GM23338 (cell line): ENCODE measurements around the gene SNPH. TPM values are rescaled to one million over a fixed set of nuclear protein-coding genes. Genes with fewer than 3 reads are reported as not detected.

Experiments used
- ATAC-seq: fragments of 200-7000 bp; cut with Tn5 transposase; 3 replicates; pipeline ENCODE4 v1.9.1; 2020
- DNase-seq: peaks from one replicate; pipeline ENCODE4 v3.0.0-alpha.2; 2015; ENCODE audit warnings: low spot score
- H2AFZ ChIP-seq: fragments of 200-600 bp; sonication (generic); 2 replicates; pipeline ENCODE4 v1.8.0; 2016; ENCODE audit warnings: antibody characterized with exemption, mild to moderate bottlenecking, moderate library complexity
- H3F3A ChIP-seq: fragments of 200-600 bp; sonication (generic); replicated peaks from 2 replicates; pipeline ENCODE4 v1.8.0; 2017; ENCODE audit warnings: antibody characterized with exemption, mixed run types, low read depth
- H3K27ac ChIP-seq: fragments of 200-600 bp; sonication (generic); 2 replicates; pipeline ENCODE4 v1.6.1; 2016; ENCODE audit warnings: low read depth
- H3K27me3 ChIP-seq: fragments of 200-600 bp; sonication (generic); 2 replicates; pipeline ENCODE4 v1.8.0; 2016; ENCODE audit warnings: mild to moderate bottlenecking, mixed run types, moderate library complexity; ENCODE audit not compliant: insufficient read depth
- H3K36me3 ChIP-seq: fragments of 200-600 bp; sonication (generic); 2 replicates; pipeline ENCODE4 v1.8.0; 2016; ENCODE audit warnings: mild to moderate bottlenecking; ENCODE audit not compliant: insufficient read depth
- H3K4me1 ChIP-seq: fragments of 200-600 bp; sonication (generic); 2 replicates; pipeline ENCODE4 v1.8.0; 2016; ENCODE audit warnings: mild to moderate bottlenecking, moderate library complexity; ENCODE audit not compliant: insufficient read depth
- H3K4me2 ChIP-seq: fragments of 200-600 bp; sonication (generic); 2 replicates; pipeline ENCODE4 v1.7.1; 2017; ENCODE audit warnings: mixed run types
- H3K4me3 ChIP-seq: fragments of 200-600 bp; sonication (generic); 2 replicates; pipeline ENCODE4 v1.6.1; 2016; ENCODE audit warnings: mixed run types
- H3K79me2 ChIP-seq: fragments of 200-600 bp; sonication (generic); replicated peaks from 2 replicates; pipeline ENCODE4 v1.8.0; 2017; ENCODE audit warnings: mild to moderate bottlenecking; ENCODE audit not compliant: insufficient read depth
- H3K9me2 ChIP-seq: fragments of 200-600 bp; sonication (generic); 2 replicates; pipeline ENCODE4 v1.8.0; 2017; ENCODE audit not compliant: insufficient read depth
- H4K20me1 ChIP-seq: fragments of 200-600 bp; sonication (generic); replicated peaks from 2 replicates; pipeline ENCODE4 v1.8.0; 2017; ENCODE audit warnings: mild to moderate bottlenecking; ENCODE audit not compliant: insufficient read depth
- H3K27ac Mint-ChIP-seq: 2 replicates; pipeline ENCODE4 v1.8.0; 2020; ENCODE audit warnings: inconsistent platforms, mild to moderate bottlenecking, moderate library complexity, mixed read lengths
- H3K27me3 Mint-ChIP-seq: 3 replicates; pipeline ENCODE4 v1.8.0; 2022; ENCODE audit warnings: low read depth, mild to moderate bottlenecking, moderate library complexity, mixed read lengths, inconsistent platforms; ENCODE audit not compliant: insufficient read depth, poor library complexity
- H3K36me3 Mint-ChIP-seq: 3 replicates; pipeline ENCODE4 v1.8.0; 2021; ENCODE audit warnings: low read depth, mild to moderate bottlenecking, inconsistent platforms, moderate library complexity, mixed read lengths
- H3K4me1 Mint-ChIP-seq: 3 replicates; pipeline ENCODE4 v1.8.0; 2020; ENCODE audit warnings: mild to moderate bottlenecking, inconsistent platforms, mixed read lengths
- H3K4me3 Mint-ChIP-seq: 3 replicates; pipeline ENCODE4 v1.8.0; 2021; ENCODE audit warnings: moderate library complexity, mild to moderate bottlenecking, inconsistent platforms, mixed read lengths
- H3K9me3 Mint-ChIP-seq: 3 replicates; pipeline ENCODE4 v1.8.0; 2020; ENCODE audit warnings: moderate library complexity, mild to moderate bottlenecking, inconsistent platforms, mixed read lengths
- EZH2 ChIP-seq: fragments of 200-600 bp; sonication (generic); IDR thresholded peaks from one replicate; pipeline ENCODE4 v1.8.0; 2017; ENCODE audit warnings: antibody characterized with exemption, mild to moderate bottlenecking, low read depth; ENCODE audit not compliant: unreplicated experiment
- EZH2phosphoT487 ChIP-seq: fragments of 200-600 bp; sonication (generic); IDR thresholded peaks from one replicate; pipeline ENCODE4 v1.8.1; 2018; ENCODE audit warnings: antibody characterized with exemption; ENCODE audit not compliant: unreplicated experiment
- REST ChIP-seq: IDR thresholded peaks from one replicate; pipeline ENCODE4 v1.6.1; 2018; ENCODE audit warnings: antibody characterized with exemption; ENCODE audit not compliant: unreplicated experiment
- polyA plus RNA-seq: library from polyadenylated mRNA; unstranded; fragments of >200 nt; fragmentation: Nextera tagmentation; extraction: Ambion mirVana; gene quantifications from 2 replicates; pipeline ENCODE4 v1.2.1, GENCODE V29; 2016
- total RNA-seq: library from RNA; depleted of rRNA; stranded (reverse); fragments of >200 nt; shearing (Covaris generic); gene quantifications from 2 replicates; pipeline ENCODE4 v1.2.3, GENCODE V29; 2014
- TF ChIP-seq, protein P1 (sequence below): fragments of 250-450 bp; sonication (Bioruptor Pico); IDR thresholded peaks from 2 replicates; pipeline ENCODE4 v1.5.0; 2020; ENCODE audit warnings: mild to moderate bottlenecking, moderate library complexity
- TF ChIP-seq, protein P2 (sequence below), 2 experiments: fragments of 200-600 bp in 1 of 2; sonication (generic) in 1 of 2; conservative IDR thresholded peaks; 2 replicates each; pipeline versions ENCODE4 v1.5.1 to v1.6.1; 2016 to 2017; ENCODE audit warnings: antibody characterized with exemption in 2 of 2, low read depth in 2 of 2, mild to moderate bottlenecking in 2 of 2, moderate library complexity in 1 of 2

SNPH gene
- total and polyA plus RNA-seq, 2 experiments from 2014 or later = 1.5 to 5.8 TPM

GRCh38 chr20:1298888-1299511 is 32.9 kb downstream of the SNPH start (continued):
- TF ChIP-seq, protein P1, sequence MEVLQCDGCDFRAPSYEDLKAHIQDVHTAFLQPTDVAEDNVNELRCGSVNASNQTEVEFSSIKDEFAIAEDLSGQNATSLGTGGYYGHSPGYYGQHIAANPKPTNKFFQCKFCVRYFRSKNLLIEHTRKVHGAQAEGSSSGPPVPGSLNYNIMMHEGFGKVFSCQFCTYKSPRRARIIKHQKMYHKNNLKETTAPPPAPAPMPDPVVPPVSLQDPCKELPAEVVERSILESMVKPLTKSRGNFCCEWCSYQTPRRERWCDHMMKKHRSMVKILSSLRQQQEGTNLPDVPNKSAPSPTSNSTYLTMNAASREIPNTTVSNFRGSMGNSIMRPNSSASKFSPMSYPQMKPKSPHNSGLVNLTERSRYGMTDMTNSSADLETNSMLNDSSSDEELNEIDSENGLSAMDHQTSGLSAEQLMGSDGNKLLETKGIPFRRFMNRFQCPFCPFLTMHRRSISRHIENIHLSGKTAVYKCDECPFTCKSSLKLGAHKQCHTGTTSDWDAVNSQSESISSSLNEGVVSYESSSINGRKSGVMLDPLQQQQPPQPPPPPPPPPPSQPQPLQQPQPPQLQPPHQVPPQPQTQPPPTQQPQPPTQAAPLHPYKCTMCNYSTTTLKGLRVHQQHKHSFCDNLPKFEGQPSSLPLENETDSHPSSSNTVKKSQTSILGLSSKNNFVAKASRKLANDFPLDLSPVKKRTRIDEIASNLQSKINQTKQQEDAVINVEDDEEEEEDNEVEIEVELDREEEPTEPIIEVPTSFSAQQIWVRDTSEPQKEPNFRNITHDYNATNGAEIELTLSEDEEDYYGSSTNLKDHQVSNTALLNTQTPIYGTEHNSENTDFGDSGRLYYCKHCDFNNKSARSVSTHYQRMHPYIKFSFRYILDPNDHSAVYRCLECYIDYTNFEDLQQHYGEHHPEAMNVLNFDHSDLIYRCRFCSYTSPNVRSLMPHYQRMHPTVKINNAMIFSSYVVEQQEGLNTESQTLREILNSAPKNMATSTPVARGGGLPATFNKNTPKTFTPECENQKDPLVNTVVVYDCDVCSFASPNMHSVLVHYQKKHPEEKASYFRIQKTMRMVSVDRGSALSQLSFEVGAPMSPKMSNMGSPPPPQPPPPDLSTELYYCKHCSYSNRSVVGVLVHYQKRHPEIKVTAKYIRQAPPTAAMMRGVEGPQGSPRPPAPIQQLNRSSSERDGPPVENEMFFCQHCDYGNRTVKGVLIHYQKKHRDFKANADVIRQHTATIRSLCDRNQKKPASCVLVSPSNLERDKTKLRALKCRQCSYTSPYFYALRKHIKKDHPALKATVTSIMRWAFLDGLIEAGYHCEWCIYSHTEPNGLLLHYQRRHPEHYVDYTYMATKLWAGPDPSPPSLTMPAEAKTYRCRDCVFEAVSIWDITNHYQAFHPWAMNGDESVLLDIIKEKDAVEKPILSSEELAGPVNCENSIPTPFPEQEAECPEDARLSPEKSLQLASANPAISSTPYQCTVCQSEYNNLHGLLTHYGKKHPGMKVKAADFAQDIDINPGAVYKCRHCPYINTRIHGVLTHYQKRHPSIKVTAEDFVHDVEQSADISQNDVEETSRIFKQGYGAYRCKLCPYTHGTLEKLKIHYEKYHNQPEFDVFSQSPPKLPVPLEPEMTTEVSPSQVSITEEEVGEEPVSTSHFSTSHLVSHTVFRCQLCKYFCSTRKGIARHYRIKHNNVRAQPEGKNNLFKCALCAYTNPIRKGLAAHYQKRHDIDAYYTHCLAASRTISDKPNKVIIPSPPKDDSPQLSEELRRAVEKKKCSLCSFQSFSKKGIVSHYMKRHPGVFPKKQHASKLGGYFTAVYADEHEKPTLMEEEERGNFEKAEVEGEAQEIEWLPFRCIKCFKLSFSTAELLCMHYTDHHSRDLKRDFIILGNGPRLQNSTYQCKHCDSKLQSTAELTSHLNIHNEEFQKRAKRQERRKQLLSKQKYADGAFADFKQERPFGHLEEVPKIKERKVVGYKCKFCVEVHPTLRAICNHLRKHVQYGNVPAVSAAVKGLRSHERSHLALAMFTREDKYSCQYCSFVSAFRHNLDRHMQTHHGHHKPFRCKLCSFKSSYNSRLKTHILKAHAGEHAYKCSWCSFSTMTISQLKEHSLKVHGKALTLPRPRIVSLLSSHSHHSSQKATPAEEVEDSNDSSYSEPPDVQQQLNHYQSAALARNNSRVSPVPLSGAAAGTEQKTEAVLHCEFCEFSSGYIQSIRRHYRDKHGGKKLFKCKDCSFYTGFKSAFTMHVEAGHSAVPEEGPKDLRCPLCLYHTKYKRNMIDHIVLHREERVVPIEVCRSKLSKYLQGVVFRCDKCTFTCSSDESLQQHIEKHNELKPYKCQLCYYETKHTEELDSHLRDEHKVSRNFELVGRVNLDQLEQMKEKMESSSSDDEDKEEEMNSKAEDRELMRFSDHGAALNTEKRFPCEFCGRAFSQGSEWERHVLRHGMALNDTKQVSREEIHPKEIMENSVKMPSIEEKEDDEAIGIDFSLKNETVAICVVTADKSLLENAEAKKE = no peak
- no peak for TF ChIP-seq EZH2
- no peak for TF ChIP-seq EZH2phosphoT487
- TF ChIP-seq REST = no peak

DNA sequence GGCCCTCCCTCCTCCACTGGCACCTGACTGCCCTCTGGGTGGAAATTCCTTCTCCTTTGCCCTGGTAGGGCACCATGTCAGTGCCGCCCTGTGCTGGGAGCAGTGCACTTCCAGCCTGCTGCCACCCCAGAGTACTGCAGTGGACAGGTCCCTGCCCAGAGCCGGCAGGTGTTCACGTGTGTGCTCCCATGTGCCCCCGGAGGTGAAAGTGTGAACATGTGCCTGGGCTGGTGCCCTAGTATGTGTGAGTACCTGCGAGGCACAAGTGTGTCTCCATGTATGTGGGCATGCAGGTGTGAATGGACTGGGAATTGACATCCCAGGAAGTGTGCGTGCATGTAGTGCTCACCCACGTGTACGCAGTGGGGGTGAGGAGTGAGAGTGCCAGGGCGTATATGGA is 33.4 kb downstream of the SNPH start:
- no peaks in the 10 kb centered on the region for H3K36me3 ChIP-seq
- no peaks in the 10 kb centered on the region for H3K9me3 Mint-ChIP-seq
- H3K4me3 ChIP-seq = no peak overlapping the region
- no peak overlapping the region for H3K27ac ChIP-seq
- H3K27ac Mint-ChIP-seq = no peak overlapping the region
- H3K27me3 ChIP-seq = no peaks in the 10 kb centered on the region
- H3K4me2 ChIP-seq = no peak overlapping the region
- TF ChIP-seq EZH2phosphoT487 = no peak
- TF ChIP-seq, protein P2, sequence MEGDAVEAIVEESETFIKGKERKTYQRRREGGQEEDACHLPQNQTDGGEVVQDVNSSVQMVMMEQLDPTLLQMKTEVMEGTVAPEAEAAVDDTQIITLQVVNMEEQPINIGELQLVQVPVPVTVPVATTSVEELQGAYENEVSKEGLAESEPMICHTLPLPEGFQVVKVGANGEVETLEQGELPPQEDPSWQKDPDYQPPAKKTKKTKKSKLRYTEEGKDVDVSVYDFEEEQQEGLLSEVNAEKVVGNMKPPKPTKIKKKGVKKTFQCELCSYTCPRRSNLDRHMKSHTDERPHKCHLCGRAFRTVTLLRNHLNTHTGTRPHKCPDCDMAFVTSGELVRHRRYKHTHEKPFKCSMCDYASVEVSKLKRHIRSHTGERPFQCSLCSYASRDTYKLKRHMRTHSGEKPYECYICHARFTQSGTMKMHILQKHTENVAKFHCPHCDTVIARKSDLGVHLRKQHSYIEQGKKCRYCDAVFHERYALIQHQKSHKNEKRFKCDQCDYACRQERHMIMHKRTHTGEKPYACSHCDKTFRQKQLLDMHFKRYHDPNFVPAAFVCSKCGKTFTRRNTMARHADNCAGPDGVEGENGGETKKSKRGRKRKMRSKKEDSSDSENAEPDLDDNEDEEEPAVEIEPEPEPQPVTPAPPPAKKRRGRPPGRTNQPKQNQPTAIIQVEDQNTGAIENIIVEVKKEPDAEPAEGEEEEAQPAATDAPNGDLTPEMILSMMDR (conservative IDR thresholded peaks at IDR 0.05; ENCODE audit: low read depth in 2 of 2) = peak; percentile 19 to 35; a peak in 2 of 4 replicates
- peaks cover 6% of the 10 kb centered on the region for H3K27me3 Mint-ChIP-seq
- H4K20me1 ChIP-seq = no peaks in the 10 kb centered on the region
- H3K4me3 Mint-ChIP-seq = no peak overlapping the region
- H3K36me3 Mint-ChIP-seq = no peaks in the 10 kb centered on the region; the same call in 2 of the 3 replicates
- H3K4me1 ChIP-seq = no peaks in the 10 kb centered on the region
- peaks cover 8% of the 10 kb centered on the region for H3K4me1 Mint-ChIP-seq
- ATAC-seq (peak; percentile 77), DNase-seq (peak; percentile 73)
- no peaks in the 10 kb centered on the region for H3K79me2 ChIP-seq
- H2AFZ ChIP-seq = no peak overlapping the region
- no peaks in the 10 kb centered on the region for H3F3A ChIP-seq
- H3K9me2 ChIP-seq = no peaks in the 10 kb centered on the region
